Pons (tissue), 1 donor: ENCODE results near the gene BABAM2.

Experiments
- DNase-seq: peaks from one replicate; pipeline ENCODE4 v3.0.0-alpha.2; 2016; ENCODE audit warnings: low spot score

BABAM2 gene

GRCh38 chr2:28378679-28379584 is 488.4 kb downstream of the BABAM2 start:
- no peak for DNase-seq

DNA sequence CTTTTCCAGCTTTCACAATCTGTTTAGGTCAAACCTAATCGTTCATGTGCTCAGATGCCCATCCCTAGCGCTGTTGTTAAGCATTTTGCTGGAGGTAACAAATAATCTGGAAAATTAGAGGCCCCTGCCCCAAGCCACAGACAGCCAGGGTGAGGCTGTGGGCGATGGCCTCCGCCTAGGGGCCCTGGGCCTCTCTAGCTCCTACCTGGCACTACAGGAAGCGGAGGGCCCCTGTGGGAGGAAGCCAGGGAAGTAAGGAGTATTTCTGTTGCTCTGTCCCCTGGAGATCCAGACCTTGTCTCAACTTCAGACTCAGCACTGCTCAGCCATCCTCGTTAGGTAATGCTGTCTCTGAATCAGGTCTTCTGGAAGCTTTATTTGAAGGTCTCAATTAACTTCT is 489.7 kb downstream of the BABAM2 start:
- DNase-seq, result no peak

DNA sequence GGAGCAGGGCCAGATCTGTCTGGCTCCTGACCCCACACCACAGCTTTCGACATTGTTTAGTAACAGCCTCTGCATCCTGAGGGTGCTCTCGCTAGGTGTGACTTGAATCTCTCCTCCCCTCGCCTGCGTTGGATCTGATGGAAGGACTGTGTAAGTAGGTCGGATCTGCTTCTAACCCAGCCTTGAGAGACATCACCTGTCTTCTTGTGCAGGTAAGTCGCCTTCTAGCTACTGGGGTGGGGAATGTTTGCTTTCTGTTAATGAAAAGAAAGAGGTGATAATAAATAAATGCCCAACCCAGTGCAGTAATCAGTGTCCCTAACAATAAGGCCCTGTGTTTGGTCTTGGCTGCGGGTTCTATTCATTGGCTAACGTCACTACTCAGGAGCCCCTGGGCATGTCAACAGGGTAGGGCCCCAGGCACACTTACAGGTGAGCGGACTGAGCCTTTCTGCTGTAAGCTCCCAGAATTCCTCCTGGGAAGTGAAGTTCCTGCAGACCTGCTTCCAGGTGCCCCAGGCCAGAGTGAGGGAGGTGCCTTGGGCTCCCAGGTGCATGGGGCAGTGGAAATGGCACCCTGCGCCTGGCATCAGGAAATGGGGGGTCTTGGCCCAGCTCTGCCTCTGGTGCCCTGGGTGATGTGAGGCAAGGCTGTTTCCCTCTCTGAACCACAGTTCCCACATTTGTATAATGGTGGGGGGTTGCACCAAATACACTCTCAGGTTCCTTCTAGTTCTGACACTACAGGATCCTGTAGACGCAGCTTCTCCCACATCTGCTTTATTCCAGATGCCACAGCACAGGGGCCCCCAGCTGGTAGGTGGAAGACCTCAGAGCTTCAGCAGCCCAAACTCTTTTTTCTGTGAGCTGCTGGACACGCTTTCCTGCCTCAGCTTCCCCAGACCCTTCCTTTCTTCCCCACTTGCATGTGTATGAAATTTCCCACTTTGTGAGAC is 491.0 kb downstream of the BABAM2 start:
- no peak for DNase-seq

- no peak for DNase-seq
These were observed 492.2 kb downstream of the BABAM2 start for GRCh38 chr2:28382755-28383154.

DNA sequence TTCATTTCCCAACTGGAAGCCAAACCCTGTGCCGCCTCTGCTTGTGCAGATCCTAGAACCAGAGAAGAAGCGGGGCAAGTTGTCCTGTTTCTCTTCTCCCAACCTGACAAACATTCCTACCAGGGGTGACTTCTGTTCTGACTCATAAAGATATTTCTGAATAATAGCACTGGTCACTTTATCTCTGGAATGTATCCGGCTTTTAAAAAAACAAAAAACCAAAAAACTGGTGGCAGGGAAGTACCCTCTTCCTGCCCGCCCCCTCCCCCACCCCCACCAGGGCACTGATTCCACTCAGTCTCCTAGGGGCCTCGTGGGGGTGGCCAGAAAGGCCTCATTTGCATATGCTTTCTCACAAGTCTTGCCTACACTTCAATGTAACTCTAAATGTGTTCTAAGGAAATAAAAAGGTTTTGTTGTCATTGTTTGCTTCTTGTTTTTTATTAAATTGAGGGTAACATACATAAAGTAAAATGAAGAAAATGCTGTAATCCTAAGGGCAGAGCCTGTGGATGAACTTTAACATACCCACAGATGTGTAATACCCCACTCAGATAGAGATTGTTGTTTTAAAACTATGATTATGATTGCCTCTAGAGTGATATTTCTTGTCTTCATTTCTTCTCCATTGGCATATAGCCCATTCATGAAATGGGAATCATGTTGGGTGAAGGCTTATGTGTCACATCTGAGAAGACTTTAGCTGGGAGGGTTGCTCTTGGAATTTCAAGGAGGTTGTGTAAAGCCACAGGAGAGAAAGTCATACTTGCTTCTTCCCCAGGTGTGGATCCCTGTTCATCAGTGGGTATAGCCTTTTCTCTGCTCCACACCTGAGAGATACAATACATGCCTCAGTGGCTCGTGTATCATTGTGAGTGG is 496.8 kb downstream of the BABAM2 start:
- no peak for DNase-seq
